ENCODE data around the gene ME3.

ME3 gene

DNA sequence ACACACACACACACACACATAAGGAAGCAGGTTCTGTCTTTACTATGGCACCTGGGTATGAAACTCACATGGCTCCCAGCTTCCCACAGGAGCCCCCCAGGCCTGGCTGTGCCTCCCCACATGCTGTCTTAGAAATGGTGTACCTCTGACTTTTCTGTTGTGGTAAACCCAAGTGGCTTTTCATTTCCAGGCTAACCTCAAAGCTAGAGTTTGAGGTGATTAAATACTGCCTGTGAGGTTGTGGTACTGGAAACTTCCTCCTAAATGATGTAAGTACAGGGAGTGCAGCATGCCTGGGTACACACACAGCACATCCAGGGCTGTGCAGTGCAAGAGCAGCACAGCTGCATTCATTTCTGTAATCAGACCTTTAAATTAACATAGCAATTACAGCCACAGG is 34.4 kb downstream of the ME3 start:
- Histone ChIP-seq H3K79me1 (ENCODE audit: low read depth, low read length) (no peaks in the 10 kb centered on the region), H3K27ac (replicated peaks; ENCODE audit: low read length) (no peak overlapping the region), H3K23ac (ENCODE audit: low read depth, low read length, poor library complexity) (no peak overlapping the region)

DNA sequence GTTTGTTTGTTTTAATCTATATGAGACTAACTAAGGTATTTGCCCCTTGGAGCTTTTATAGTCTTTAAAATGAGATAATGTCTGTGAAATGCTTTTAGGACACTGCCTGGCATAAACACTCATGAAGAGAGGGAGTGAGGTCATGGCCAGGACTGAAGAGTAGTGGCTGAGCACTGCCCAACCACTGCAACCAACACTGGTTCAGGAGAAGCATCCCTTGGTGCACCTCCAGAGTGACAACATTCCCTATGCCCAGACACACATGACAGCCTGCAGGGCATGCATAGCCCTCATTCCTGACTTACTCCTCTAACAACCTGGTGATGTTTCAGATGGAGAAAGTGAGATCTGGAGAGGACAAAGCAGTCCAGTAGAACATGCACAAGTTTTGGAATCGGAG is 36.1 kb downstream of the ME3 start:
- WGBS, 2 donors (ENCODE audit: extremely low coverage in 2 of 2, insufficient read length in 2 of 2, insufficient replicate concordance in 1 of 2) = no CpG with 5 or more reads among the region's 1 CpG
- Histone ChIP-seq H3K79me1 (ENCODE audit: low read depth, low read length) (peaks cover 2% of the 10 kb centered on the region), H2AK5ac (ENCODE audit: low read depth, low read length) (no peak overlapping the region), H2AFZ (ENCODE audit: low read length) (no peak overlapping the region), H3K4me3 (ENCODE audit: low read length in 2 of 2) (no peak overlapping the region), H2BK12ac (ENCODE audit: low read length) (no peak overlapping the region), H2BK15ac (ENCODE audit: low read length) (no peak overlapping the region), H3K27me3 (ENCODE audit: control insufficient read depth in 3 of 3, insufficient read depth in 3 of 3, low read depth in 1 of 3, low read length in 3 of 3) (no peaks in the 10 kb centered on the region), H3K18ac (ENCODE audit: low read length) (no peak overlapping the region), H4K8ac (ENCODE audit: low read depth, low read length) (no peak overlapping the region), H2BK5ac (ENCODE audit: low read length) (no peak overlapping the region), H3K14ac (ENCODE audit: low read length) (no peak overlapping the region), H3K9me3 (replicated peaks in 1 of 2; ENCODE audit: control insufficient read depth in 2 of 2, insufficient read depth in 1 of 2, low read depth in 1 of 2, low read length in 2 of 2) (peaks cover 0 to 5% of the 10 kb centered on the region in 2 donors), H3K27ac (replicated peaks; ENCODE audit: low read length) (no peak overlapping the region), H3K23ac (ENCODE audit: low read depth, low read length, poor library complexity) (no peak overlapping the region), H3K36me3 (replicated peaks in 1 of 2; ENCODE audit: control insufficient read depth in 2 of 2, insufficient read depth in 2 of 2, low read length in 2 of 2) (peaks cover 0 to 5% of the 10 kb centered on the region in 2 donors), H4K91ac (ENCODE audit: low read depth, low read length, poor library complexity) (no peak overlapping the region), H3K9ac (ENCODE audit: low read depth, low read length, poor library complexity) (no peak overlapping the region), H3K4me1 (ENCODE audit: control insufficient read depth in 2 of 2, insufficient read depth in 1 of 2, low read depth in 1 of 2, low read length in 2 of 2) (peaks cover 0 to 11% of the 10 kb centered on the region in 2 donors), H3K4ac (ENCODE audit: low read length) (no peak overlapping the region), H3K4me2 (ENCODE audit: insufficient read depth, low read length, poor library complexity, severe bottlenecking) (no peak overlapping the region), H2BK120ac (ENCODE audit: low read depth, low read length) (no peak overlapping the region)
- DNase-seq (ENCODE audit: low spot score) = no peak

More for the DNA sequence above, 34.4 kb downstream of the ME3 start:
- peaks cover 0 to 5% of the 10 kb centered on the region in 2 donors for H3K9me3 ChIP-seq (replicated peaks in 1 of 2; ENCODE audit: control insufficient read depth in 2 of 2, insufficient read depth in 1 of 2, low read depth in 1 of 2, low read length in 2 of 2)
- H4K91ac ChIP-seq (ENCODE audit: low read depth, low read length, poor library complexity) = no peak overlapping the region
- H3K4me3 ChIP-seq (ENCODE audit: low read length in 2 of 2) = no peak overlapping the region
- no peak overlapping the region for H2BK120ac ChIP-seq (ENCODE audit: low read depth, low read length)
- H2BK5ac ChIP-seq (ENCODE audit: low read length) = no peak overlapping the region
- no peak overlapping the region for H3K14ac ChIP-seq (ENCODE audit: low read length)
- H2AFZ ChIP-seq (ENCODE audit: low read length) = no peak overlapping the region
- H3K4ac ChIP-seq (ENCODE audit: low read length) = no peak overlapping the region
- H2BK12ac ChIP-seq (ENCODE audit: low read length) = no peak overlapping the region
- H3K27me3 ChIP-seq (ENCODE audit: control insufficient read depth in 3 of 3, insufficient read depth in 3 of 3, low read depth in 1 of 3, low read length in 3 of 3) = no peaks in the 10 kb centered on the region
- no peak overlapping the region for H3K4me2 ChIP-seq (ENCODE audit: insufficient read depth, low read length, poor library complexity, severe bottlenecking)
- no peak overlapping the region for H3K18ac ChIP-seq (ENCODE audit: low read length)
- no peak overlapping the region for H2AK5ac ChIP-seq (ENCODE audit: low read depth, low read length)
- peaks cover 0 to 5% of the 10 kb centered on the region in 2 donors for H3K36me3 ChIP-seq (replicated peaks in 1 of 2; ENCODE audit: control insufficient read depth in 2 of 2, insufficient read depth in 2 of 2, low read length in 2 of 2)
- H3K4me1 ChIP-seq (ENCODE audit: control insufficient read depth in 2 of 2, insufficient read depth in 1 of 2, low read depth in 1 of 2, low read length in 2 of 2) = peaks cover 0 to 6% of the 10 kb centered on the region in 2 donors
- DNase-seq (ENCODE audit: low spot score) = no peak
- H4K8ac ChIP-seq (ENCODE audit: low read depth, low read length) = no peak overlapping the region
- H2BK15ac ChIP-seq (ENCODE audit: low read length) = no peak overlapping the region
- no peak overlapping the region for H3K9ac ChIP-seq (ENCODE audit: low read depth, low read length, poor library complexity)

DNA sequence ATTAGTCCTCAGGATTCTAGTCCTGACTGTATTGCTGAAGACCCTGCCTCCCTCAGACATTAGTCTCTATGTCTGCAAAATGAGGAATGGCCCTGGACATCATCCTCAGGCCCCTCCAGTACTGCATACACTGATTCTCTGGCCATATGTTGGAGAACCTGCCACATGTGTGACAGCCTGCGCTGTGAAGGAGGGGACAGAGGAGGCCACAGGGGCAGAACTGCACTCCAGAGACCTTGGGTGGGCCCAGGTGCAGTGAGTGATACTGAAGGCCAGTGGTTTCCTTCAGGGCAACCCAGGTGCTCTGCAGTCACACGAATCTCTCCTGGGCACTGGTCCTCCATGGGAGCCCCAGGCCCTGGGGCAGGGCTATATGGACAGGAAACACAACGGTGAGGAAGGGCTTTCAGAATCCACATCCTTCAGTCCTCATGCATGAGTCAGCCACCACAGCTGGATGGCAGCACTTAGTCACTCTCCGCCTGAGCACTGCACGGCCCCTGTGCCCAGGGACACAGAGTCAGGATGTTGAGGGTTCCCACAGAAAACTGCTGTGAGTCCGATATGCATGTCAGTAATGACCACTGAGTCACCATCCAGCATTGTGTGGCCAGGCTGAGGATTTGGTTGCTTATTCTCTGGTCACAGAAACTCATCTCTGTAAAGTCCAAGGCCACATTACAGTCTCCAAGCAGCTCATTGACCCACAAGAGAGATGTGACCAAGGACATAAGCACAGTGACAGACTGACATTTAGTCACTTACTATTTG is 39.7 kb downstream of the ME3 start:
- Histone ChIP-seq H3K9me3 (replicated peaks in 1 of 2; ENCODE audit: control insufficient read depth in 2 of 2, insufficient read depth in 1 of 2, low read depth in 1 of 2, low read length in 2 of 2) (no peaks in the 10 kb centered on the region), H3K79me1 (ENCODE audit: low read depth, low read length) (peaks cover 2% of the 10 kb centered on the region), H3K4ac (ENCODE audit: low read length) (no peak overlapping the region), H3K27me3 (ENCODE audit: control insufficient read depth in 3 of 3, insufficient read depth in 3 of 3, low read depth in 1 of 3, low read length in 3 of 3) (no peaks in the 10 kb centered on the region), H2BK120ac (ENCODE audit: low read depth, low read length) (no peak overlapping the region), H3K36me3 (replicated peaks in 1 of 2; ENCODE audit: control insufficient read depth in 2 of 2, insufficient read depth in 2 of 2, low read length in 2 of 2) (peaks cover 0 to 5% of the 10 kb centered on the region in 2 donors), H3K14ac (ENCODE audit: low read length) (no peak overlapping the region), H2BK15ac (ENCODE audit: low read length) (no peak overlapping the region), H2AK5ac (ENCODE audit: low read depth, low read length) (peak overlapping the region; percentile 2), H2AFZ (ENCODE audit: low read length) (peak overlapping the region; percentile 36), H4K91ac (ENCODE audit: low read depth, low read length, poor library complexity) (no peak overlapping the region), H3K27ac (replicated peaks; ENCODE audit: low read length) (no peak overlapping the region), H3K18ac (ENCODE audit: low read length) (no peak overlapping the region), H3K4me2 (ENCODE audit: insufficient read depth, low read length, poor library complexity, severe bottlenecking) (no peak overlapping the region), H2BK5ac (ENCODE audit: low read length) (no peak overlapping the region), H3K23ac (ENCODE audit: low read depth, low read length, poor library complexity) (no peak overlapping the region), H3K9ac (ENCODE audit: low read depth, low read length, poor library complexity) (no peak overlapping the region), H2BK12ac (ENCODE audit: low read length) (no peak overlapping the region), H4K8ac (ENCODE audit: low read depth, low read length) (no peak overlapping the region), H3K4me3 (ENCODE audit: low read length in 2 of 2) (peak overlapping the region in 1 of 2 donors; percentile 22), H3K4me1 (ENCODE audit: control insufficient read depth in 2 of 2, insufficient read depth in 1 of 2, low read depth in 1 of 2, low read length in 2 of 2) (peaks cover 0 to 19% of the 10 kb centered on the region in 2 donors)
- DNase-seq (ENCODE audit: low spot score) = peak; percentile 12
- WGBS, 2 donors (ENCODE audit: extremely low coverage in 2 of 2, insufficient read length in 2 of 2, insufficient replicate concordance in 1 of 2) = no CpG with 5 or more reads among the region's 6 CpGs

DNA sequence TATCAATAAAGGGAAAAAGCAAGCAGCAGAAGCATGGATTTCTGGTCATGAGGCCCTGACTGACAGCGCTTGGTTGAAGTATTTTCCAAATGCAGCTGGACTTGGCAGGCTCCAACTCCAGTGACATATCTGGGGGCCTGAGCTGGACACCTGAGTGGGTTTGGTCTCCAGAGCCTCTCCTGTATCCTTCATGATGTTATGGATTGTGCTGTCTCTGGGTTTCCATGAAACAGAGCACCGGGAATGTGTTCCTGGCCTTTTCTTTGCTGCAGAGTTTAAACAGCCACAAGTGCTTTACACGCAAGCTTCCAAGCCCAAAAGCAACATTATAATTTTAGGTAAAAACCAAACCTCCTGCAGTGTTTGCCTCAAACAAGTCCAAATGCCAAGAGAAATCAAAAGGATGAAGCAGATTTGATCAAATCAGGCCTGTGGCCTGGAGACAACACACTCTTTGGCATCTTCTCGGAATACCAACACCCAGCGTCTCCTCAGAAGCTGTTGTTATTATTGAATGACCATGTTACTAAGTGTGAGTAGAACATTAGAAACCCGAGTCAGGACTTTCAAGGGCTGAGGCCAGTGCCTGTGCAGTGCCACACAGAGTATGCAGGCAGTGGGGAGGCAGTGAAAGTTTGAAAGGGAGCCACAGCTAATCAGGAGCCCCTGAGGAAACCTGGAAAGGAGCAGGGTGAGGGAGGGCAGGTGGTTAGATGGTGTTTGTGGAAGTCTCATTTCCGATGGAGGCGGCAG is 42.0 kb downstream of the ME3 start:
- no peaks in the 10 kb centered on the region for H3K27me3 ChIP-seq (ENCODE audit: control insufficient read depth in 3 of 3, insufficient read depth in 3 of 3, low read depth in 1 of 3, low read length in 3 of 3)
- no peak overlapping the region for H2AK5ac ChIP-seq (ENCODE audit: low read depth, low read length)
- no peak overlapping the region for H2BK5ac ChIP-seq (ENCODE audit: low read length)
- H3K9ac ChIP-seq (ENCODE audit: low read depth, low read length, poor library complexity) = no peak overlapping the region
- H3K4me3 ChIP-seq (ENCODE audit: low read length in 2 of 2) = no peak overlapping the region
- H2AFZ ChIP-seq (ENCODE audit: low read length) = peak overlapping the region; percentile 36
- no peak overlapping the region for H3K18ac ChIP-seq (ENCODE audit: low read length)
- no peak overlapping the region for H4K91ac ChIP-seq (ENCODE audit: low read depth, low read length, poor library complexity)
- no peak overlapping the region for H3K4me2 ChIP-seq (ENCODE audit: insufficient read depth, low read length, poor library complexity, severe bottlenecking)
- no peak overlapping the region for H2BK15ac ChIP-seq (ENCODE audit: low read length)
- no peak overlapping the region for H3K4ac ChIP-seq (ENCODE audit: low read length)
- H3K4me1 ChIP-seq (ENCODE audit: control insufficient read depth in 2 of 2, insufficient read depth in 1 of 2, low read depth in 1 of 2, low read length in 2 of 2) = peaks cover 0 to 17% of the 10 kb centered on the region in 2 donors
- no peak overlapping the region for H2BK120ac ChIP-seq (ENCODE audit: low read depth, low read length)
- DNase-seq (ENCODE audit: low spot score) = no peak
- H2BK12ac ChIP-seq (ENCODE audit: low read length) = no peak overlapping the region
- H4K8ac ChIP-seq (ENCODE audit: low read depth, low read length) = no peak overlapping the region
- H3K14ac ChIP-seq (ENCODE audit: low read length) = no peak overlapping the region
- H3K79me1 ChIP-seq (ENCODE audit: low read depth, low read length) = peaks cover 2% of the 10 kb centered on the region
- WGBS, 2 donors (ENCODE audit: extremely low coverage in 2 of 2, insufficient read length in 2 of 2, insufficient replicate concordance in 1 of 2) = no CpG with 5 or more reads among the region's 8 CpGs
- H3K23ac ChIP-seq (ENCODE audit: low read depth, low read length, poor library complexity) = no peak overlapping the region
- no peak overlapping the region for H3K27ac ChIP-seq (replicated peaks; ENCODE audit: low read length)
- peaks cover 0 to 2% of the 10 kb centered on the region in 2 donors for H3K36me3 ChIP-seq (replicated peaks in 1 of 2; ENCODE audit: control insufficient read depth in 2 of 2, insufficient read depth in 2 of 2, low read length in 2 of 2)
- peaks cover 0 to 4% of the 10 kb centered on the region in 2 donors for H3K9me3 ChIP-seq (replicated peaks in 1 of 2; ENCODE audit: control insufficient read depth in 2 of 2, insufficient read depth in 1 of 2, low read depth in 1 of 2, low read length in 2 of 2)

All from neuronal stem cell (in vitro differentiated cells).